Measurements from ENCODE around the gene FAM240B. TPM values are rescaled to one million over a fixed set of nuclear protein-coding genes. Genes with fewer than 3 reads are reported as not detected.

The FAM240B gene
- total RNA-seq, 1 donor from 2014 or later = not detected

DNA sequence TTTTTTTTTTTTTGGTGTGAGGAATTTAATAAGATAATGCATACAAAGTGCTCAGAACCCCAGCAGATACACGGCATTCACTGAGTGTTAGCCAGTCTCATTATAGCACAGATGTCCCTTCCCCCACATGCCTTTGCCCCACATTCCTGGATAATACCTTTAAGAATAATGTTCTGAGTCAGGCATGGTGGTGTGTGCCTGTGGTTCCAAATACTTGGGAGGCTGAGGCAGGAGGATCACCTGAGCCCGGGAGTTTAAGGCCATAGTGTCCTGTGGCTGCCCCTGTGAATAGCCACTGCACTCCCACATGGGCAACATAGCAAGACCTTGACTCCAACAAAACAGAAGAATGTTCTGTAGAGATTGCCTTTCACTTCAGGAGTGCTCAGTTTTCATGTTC lies 75.3 kb downstream of the FAM240B start:
- no peak for ATAC-seq (ENCODE audit: low read depth)
- H3K27ac Mint-ChIP-seq = no peak overlapping the region
- CTCF ChIA-PET = no interaction called here
- H3K27me3 Mint-ChIP-seq = peaks cover 6% of the 10 kb centered on the region
- no peak overlapping the region for H3K4me3 Mint-ChIP-seq
- no peaks in the 10 kb centered on the region for H3K4me1 Mint-ChIP-seq
- intact Hi-C loops (cut with micrococcal nuclease) = no loop called here
- TF ChIP-seq CTCF (IDR thresholded peaks at IDR 0.05) = no peak
- no peak for DNase-seq
- H3K9me3 Mint-ChIP-seq = no peaks in the 10 kb centered on the region
- H3K36me3 Mint-ChIP-seq (ENCODE audit: low read depth) = no peaks in the 10 kb centered on the region
- POLR2A ChIA-PET = no interaction called here

Other genes with a start within 250 kb of the FAM240B start
- gene ANKRD18A, start 99.5 kb downstream of the FAM240B start, total RNA-seq = not detected in 2 replicates